Activated T-cell treated with anti-CD3 and anti-CD28 coated beads, Interleukin-2, amount 50 U/mL, for 1 hour (primary cell): ENCODE measurements around the gene MS4A4E.
"Not testable (repeated sequence)": the region's sequence is repeated elsewhere in the genome, so short reads cannot be mapped to it uniquely, and the experiment has no call there.

Source experiments
- DNase-seq: peaks from one replicate; pipeline ENCODE4 v3.0.0-alpha.2; 2020

Gene MS4A4E

DNA sequence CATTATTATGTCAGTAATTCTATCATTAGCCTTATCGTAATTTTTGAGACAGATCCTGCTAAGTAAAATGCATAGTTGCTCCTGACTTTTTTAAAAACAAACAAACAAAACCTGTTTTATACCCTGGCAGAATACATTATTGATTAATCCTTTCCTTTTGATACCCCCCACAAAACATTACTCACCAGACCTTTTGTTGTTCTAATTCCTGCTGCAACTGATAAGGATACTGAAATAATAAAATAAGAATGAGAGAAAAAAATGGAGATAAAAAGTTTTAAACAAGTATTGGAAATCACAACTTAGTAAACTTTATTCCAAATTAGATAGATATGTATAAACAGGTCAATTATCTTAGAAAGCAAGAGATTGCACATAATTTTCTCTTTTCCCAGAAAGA, 28.6 kb downstream of the MS4A4E start:
- no peak for DNase-seq

DNA sequence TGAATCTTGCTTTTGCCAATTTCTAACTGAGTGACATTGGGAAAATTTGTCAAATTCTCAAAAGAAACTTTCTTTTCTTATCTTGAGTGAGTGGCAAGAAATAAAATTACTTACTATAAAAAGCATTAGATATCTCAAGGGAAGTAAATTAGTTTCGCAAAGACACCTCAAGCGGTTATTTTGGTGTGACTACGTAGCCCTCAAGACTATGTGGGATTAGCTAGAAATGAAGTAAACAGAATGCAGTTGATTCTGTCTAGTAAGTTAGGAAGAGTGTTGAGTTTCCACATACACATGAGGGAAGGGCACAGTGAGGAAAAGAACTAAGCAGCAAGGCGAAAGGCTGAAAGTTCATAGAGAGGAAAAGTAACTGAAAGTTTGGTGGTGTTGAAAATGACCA, 31.7 kb downstream of the MS4A4E start:
- DNase-seq, result no peak

GRCh38 chr11:60209977-60210376, 33.0 kb downstream of the MS4A4E start:
- DNase-seq, result no peak

GRCh38 chr11:60208951-60209350, 34.0 kb downstream of the MS4A4E start:
- no peak for DNase-seq

- DNase-seq, result no peak
Measured at GRCh38 chr11:60208146-60208895, 34.6 kb downstream of the MS4A4E start.

DNA sequence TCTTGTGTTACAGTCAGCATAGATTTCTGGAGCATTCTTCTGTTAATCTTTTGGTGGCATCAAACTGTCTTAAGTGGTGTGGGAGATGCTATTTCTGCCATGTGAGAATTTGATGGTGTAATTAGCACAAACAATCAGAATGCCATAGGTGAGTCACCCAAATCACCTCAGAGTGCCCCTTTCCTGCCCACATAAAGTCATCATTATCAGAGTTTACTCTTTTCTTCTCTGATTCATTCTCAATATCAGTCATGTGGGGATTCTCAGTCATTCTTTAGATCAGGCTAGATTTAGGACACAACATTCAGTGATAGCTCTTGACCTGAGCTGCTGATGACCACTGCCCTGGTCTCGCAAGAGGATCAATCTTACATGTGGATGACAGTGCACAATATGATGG, 36.3 kb downstream of the MS4A4E start:
- DNase-seq, result no peak

DNA sequence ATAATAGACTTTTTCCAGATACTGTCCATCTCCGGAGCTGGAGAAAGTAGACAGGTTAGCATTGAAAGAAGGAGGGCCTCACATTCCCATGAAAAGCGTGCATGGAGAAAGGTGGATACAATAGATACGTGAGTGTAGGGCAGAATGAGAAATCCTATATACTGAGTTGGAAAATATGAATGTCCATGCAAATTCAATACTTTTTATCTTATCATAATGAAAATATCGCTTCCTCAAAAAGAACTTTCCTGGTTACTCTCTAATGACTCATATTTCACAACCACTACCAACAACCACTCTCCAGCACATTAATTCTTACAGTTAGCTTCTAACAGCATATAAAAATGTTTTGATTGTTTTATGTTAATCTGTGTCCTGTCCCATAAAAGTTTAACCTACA, 38.0 kb downstream of the MS4A4E start:
- no peak for DNase-seq

DNA sequence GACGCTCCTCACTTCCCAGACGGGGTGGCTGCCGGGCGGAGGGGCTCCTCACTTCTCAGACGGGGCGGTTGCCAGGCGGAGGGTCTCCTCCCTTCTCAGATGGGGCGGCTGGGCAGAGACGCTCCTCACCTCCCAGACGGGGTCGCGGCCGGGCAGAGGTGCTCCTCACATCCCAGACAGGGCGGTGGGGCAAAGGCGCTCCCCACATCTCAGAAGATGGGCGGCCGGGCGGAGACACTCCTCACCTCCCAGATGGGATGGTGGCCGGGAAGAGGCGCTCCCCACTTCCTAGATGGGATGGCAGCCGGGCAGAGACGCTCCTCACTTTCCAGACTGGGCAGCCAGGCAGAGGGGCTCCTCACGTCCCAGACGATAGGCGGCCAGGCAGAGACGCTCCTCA, 41.6 kb downstream of the MS4A4E start:
- DNase-seq, result not testable (repeated sequence)

GRCh38 chr11:60197442-60197841, 45.5 kb downstream of the MS4A4E start:
- DNase-seq, result no peak

GRCh38 chr11:60195923-60196368, 47.0 kb downstream of the MS4A4E start:
- no peak for DNase-seq

DNA sequence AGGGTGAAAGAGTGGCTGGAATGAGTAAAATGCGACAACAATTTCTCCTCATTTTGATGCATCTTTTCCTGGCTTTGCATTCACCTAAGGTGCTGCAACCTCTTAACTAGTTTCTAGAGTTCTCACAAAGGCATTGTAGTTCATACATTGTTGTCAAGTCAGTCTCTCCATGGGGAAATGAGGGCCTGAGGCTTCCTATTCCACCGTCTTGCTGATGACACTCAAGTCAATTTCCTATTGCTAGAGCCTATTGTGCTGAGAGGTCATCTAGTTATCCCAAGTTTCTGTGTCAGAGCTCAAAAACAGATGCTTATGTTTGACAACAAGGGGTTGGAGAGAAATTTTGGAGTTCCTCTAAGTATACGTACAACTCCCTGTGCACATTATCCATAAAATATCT, 48.4 kb downstream of the MS4A4E start:
- DNase-seq, result no peak

GRCh38 chr11:60193687-60194433, 49.1 kb downstream of the MS4A4E start:
- DNase-seq, result no peak

DNA sequence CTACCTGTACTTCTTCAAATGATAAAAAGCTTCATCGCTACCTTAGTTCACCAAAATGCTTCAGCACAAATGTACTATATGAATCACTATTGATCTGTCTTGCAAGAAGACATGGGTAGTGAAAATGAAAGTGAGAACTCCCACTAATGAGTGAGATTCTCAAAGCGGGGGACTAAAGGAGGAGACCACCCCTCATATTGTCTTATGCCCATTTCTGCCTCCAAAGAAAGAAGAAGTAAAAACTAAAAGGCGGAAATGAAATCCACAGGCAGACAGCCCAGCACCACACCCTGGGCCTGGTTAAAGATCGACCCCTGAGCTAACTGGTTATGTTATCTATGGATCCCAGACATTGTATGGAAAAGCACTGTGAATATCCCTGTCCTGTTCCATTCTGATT, 50.4 kb downstream of the MS4A4E start:
- not testable (repeated sequence) for DNase-seq

DNA sequence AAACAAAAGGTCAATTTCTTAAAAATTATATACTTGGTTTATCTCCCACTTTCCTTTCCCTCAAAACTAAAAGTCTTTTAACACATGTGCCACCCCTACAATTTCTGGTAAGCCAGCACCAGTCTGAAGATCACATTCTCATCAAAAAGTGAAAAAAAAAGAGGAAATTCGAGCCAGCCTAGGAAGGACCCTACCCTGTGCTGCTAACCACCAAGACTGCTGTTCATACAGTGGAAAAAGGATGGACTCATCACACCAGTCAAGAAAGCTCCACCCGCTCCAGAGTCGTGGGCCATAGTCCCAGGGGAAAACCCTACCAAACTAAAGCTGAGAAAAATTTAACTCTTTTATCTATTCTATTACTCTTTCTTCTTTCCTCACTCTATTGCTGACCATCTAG, 54.5 kb downstream of the MS4A4E start:
- DNase-seq, result not testable (repeated sequence)

DNA sequence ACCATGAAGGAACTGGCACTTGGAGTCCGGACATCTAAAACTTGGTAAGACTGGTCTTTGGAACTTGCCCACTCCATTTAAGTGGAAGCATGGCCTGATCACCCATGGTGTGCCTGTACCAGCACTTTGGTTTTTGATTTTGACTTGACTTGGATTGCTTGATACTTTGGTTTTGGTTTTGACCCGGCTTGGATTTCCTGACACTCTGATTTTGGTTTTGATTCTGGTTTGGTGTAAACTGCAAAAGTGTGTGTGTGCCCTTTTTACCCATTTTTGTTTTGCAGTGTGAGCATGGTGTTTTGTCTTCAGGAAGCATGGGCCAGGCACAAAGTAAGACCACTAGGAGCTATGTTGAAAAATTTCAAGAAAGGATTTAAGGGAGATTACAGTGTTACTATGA, 56.8 kb downstream of the MS4A4E start:
- not testable (repeated sequence) for DNase-seq

DNA sequence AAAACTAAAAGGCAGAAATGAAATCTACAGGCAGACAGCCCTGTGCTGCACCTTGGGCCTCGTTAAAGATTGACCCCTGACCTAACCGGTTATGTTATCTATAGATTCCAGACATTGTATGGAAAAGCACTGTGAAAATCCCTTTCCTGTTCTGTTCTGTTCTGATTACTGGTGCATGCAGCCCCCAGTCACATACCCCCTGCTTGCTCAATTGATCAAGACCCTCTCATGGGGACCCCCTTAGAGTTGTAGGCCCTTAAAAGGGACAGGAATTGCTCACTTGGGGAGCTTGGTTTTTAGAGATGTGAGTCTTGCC, 57.5 kb downstream of the MS4A4E start:
- not testable (repeated sequence) for DNase-seq

GRCh38 chr11:60184824-60185511, 58.0 kb downstream of the MS4A4E start:
- no peak for DNase-seq

DNA sequence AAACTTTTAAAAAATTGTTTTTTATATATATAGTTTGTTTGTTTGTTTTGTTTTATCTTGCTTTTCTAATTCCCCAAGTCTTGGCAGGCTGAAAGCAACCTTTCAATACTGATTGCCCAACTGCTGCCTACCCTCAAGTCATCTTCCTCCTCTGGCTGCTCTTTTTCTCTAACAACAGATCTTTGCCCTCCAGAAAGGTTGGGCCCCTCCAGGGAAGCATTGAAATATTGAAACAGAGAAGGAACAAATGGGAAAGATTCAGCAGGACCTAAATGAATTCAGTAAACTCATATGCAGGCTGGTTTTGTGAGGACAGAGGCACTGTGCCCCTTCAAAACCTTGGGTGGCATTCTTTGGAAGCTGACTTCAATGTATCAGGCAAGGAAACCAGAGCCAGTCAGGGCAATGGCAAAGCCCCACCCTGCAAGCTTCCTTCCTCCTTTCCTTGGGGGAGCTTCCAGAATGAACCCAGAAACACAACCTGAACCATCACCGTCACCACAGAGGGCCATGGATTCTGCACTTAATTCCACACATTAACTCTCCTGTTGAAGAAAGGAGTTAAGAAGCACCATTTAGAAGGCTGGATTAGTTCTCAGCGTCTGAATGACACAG, 59.2 kb downstream of the MS4A4E start:
- no peak for DNase-seq

GRCh38 chr11:60182541-60183330, 60.2 kb downstream of the MS4A4E start, which contains the start of gene MS4A6A:
MS4A6A (minus strand) TSS chr11:60183083; CDS start chr11:60181727, 1,356 bp downstream.
- no peak for DNase-seq

GRCh38 chr11:60175860-60176275, 67.1 kb downstream of the MS4A4E start:
- no peak for DNase-seq

DNA sequence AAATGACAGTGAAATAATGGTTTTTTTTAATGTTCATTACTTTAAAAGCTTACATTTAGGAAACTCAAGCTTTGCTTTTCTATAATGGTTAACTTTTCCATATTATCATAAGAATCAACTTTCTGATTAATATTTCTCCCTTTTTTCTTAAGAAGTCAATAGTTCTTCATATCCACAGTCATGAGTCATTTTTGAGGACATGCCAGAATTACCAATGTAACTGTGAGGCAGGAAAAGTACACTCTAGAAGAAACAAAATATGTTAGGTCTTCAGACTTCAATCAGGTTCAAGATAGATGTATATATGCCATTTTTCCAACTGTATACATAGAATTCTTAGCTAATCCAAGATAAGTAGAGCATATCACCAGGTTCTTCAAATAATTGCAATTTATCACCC, 70.9 kb downstream of the MS4A4E start:
- DNase-seq, result no peak

DNA sequence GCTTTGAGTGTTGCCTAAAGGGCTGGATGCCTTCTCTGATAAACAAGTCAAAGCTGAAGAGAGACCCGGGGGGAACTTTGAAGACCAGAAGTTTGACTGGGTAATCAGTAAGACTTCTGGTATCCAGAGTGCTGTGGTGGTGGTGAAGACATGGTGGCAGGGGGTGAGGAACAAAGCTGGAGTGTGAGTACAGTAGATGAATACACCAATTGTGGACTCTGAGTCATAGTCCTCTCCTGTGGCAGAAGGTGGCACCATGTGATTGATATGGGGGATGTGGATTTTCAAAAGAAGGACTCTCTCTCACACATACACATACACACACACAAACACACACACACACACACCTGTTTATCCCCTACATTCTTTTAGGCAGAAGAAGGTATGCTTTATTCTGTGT, 72.4 kb downstream of the MS4A4E start:
- no peak for DNase-seq
